Hepatocyte (in vitro differentiated cells): ENCODE results near the gene MRPL9. TPM values are rescaled to one million over a fixed set of nuclear protein-coding genes. Genes with fewer than 3 reads are reported as not detected.

Experiments
- DNase-seq: peaks from one replicate; pipeline ENCODE4 v3.0.0-alpha.2; 2016; ENCODE audit warnings: low spot score
- H2AFZ ChIP-seq: fragments of 200-600 bp; sonication (generic); 2 replicates; pipeline ENCODE4 v1.6.0; 2016; ENCODE audit warnings: antibody characterized with exemption, mild to moderate bottlenecking
- H3K27ac ChIP-seq: fragments of 200-600 bp; sonication (generic); 2 replicates; pipeline ENCODE4 v1.5.1; 2016; ENCODE audit warnings: mild to moderate bottlenecking
- H3K27me3 ChIP-seq: fragments of 200-600 bp; sonication (generic); 2 replicates; pipeline ENCODE4 v1.6.1; 2016
- H3K36me3 ChIP-seq: fragments of 200-600 bp; sonication (generic); replicated peaks from 2 replicates; pipeline ENCODE4 v1.5.1; 2016; ENCODE audit warnings: low read depth; ENCODE audit not compliant: insufficient read depth
- H3K4me1 ChIP-seq: fragments of 200-600 bp; sonication (generic); 2 replicates; pipeline ENCODE4 v1.5.1; 2016; ENCODE audit warnings: mild to moderate bottlenecking, moderate library complexity; ENCODE audit not compliant: insufficient read depth
- H3K4me2 ChIP-seq: fragments of 200-600 bp; sonication (generic); 2 replicates; pipeline ENCODE4 v1.6.0; 2016
- H3K4me3 ChIP-seq: fragments of 200-600 bp; sonication (generic); 2 replicates; pipeline ENCODE4 v1.5.1; 2016; ENCODE audit warnings: mild to moderate bottlenecking
- H3K79me2 ChIP-seq: fragments of 200-600 bp; sonication (generic); 2 replicates; pipeline ENCODE4 v1.6.0; 2017; ENCODE audit warnings: mild to moderate bottlenecking
- H3K9me2 ChIP-seq: fragments of 200-600 bp; sonication (generic); replicated peaks from 2 replicates; pipeline ENCODE4 v1.6.0; 2017; ENCODE audit warnings: mild to moderate bottlenecking; ENCODE audit not compliant: insufficient read depth
- H3K9me3 ChIP-seq: fragments of 200-600 bp; sonication (generic); 2 replicates; pipeline ENCODE4 v1.5.1; 2016; ENCODE audit warnings: low read depth, mild to moderate bottlenecking
- H4K20me1 ChIP-seq: fragments of 200-600 bp; sonication (generic); 2 replicates; pipeline ENCODE4 v1.6.0; 2016; ENCODE audit warnings: mild to moderate bottlenecking; ENCODE audit not compliant: insufficient read depth, poor library complexity, severe bottlenecking
- CTCF ChIP-seq: fragments of 200-600 bp; sonication (generic); IDR thresholded peaks from 2 replicates; pipeline ENCODE4 v1.5.1; 2016; ENCODE audit warnings: antibody characterized with exemption, mild to moderate bottlenecking; ENCODE audit not compliant: poor library complexity
- EZH2 ChIP-seq: fragments of 200-600 bp; sonication (generic); IDR thresholded peaks from 2 replicates; pipeline ENCODE4 v1.6.1; 2016; ENCODE audit warnings: antibody characterized with exemption, mild to moderate bottlenecking, borderline replicate concordance
- EZH2phosphoT487 ChIP-seq: fragments of 200-600 bp; sonication (generic); IDR thresholded peaks from one replicate; pipeline ENCODE4 v1.6.1; 2018; ENCODE audit warnings: antibody characterized with exemption, mild to moderate bottlenecking, low read depth, moderate library complexity; ENCODE audit not compliant: unreplicated experiment, severe bottlenecking
- WGBS: methylation state at CpG from one replicate; pipeline ENCODE4 v1.1.6; 2016; ENCODE audit warnings: low lambda C conversion rate; ENCODE audit errors: missing lambda C conversion rate; 5-methylcytosine and 5-hydroxymethylcytosine counted together
- polyA plus RNA-seq: library from polyadenylated mRNA; unstranded; fragments of >200 nt; fragmentation: Nextera tagmentation; extraction: Ambion mirVana; gene quantifications from 2 replicates; pipeline ENCODE4 v1.2.1, GENCODE V29; 2016
- small RNA-seq: library from RNA; depleted of rRNA; stranded (forward); fragments of <200 nt; gene quantifications from one replicate; pipeline ENCODE3, GENCODE V24; 2014
- total RNA-seq: library from RNA; depleted of rRNA; stranded (reverse); fragments of >200 nt; gene quantifications from 2 replicates; pipeline ENCODE4 v1.2.3, GENCODE V29; 2014

MRPL9 gene
- total and polyA plus RNA-seq, 2 experiments from 2014 or later, result 50.3 to 72.5 TPM

- Histone ChIP-seq H4K20me1 (no peaks in the 10 kb centered on the region), H3K9me2 (no peaks in the 10 kb centered on the region), H3K4me2 (no peak overlapping the region), H3K4me1 (peaks cover 6% of the 10 kb centered on the region), H2AFZ (no peak overlapping the region), H3K36me3 (no peaks in the 10 kb centered on the region), H3K4me3 (no peak overlapping the region), H3K27me3 (no peaks in the 10 kb centered on the region), H3K9me3 (no peaks in the 10 kb centered on the region), H3K27ac (no peak overlapping the region), H3K79me2 (no peaks in the 10 kb centered on the region)
- WGBS, result 67% methylated on average over 15 of the region's 15 CpGs
- TF ChIP-seq EZH2phosphoT487 (no peak), EZH2 (no peak), CTCF (no peak)
- no peak for DNase-seq
Measured at GRCh38 chr1:151710187-151710840, 53.0 kb downstream of the MRPL9 start.

Small RNAs within 50 kb of the gene (small RNA-seq; reads per million reads assigned to genes)
- not detected for gene RNU6-662P

Other genes with a start within 250 kb of the MRPL9 start
- gene TUFT1, start 223.2 kb downstream of the MRPL9 start, total RNA-seq, result 18.3 and 29.8 TPM in 2 replicates
- gene TUFT1, start 223.2 kb downstream of the MRPL9 start, polyA plus RNA-seq, result 29.2 and 30.1 TPM in 2 replicates
- 35.1 and 38.7 TPM in 2 replicates for gene SNX27, start 151.4 kb downstream of the MRPL9 start, total RNA-seq
- gene SNX27, start 151.4 kb downstream of the MRPL9 start, polyA plus RNA-seq, result 18.2 and 24.0 TPM in 2 replicates
- gene CELF3, start 46.7 kb downstream of the MRPL9 start, total RNA-seq, result 1.2 and 2.1 TPM in 2 replicates
- 0.85 and 1.1 TPM in 2 replicates for gene CELF3, start 46.7 kb downstream of the MRPL9 start, polyA plus RNA-seq
- 7.9 TPM in 1 of 2 replicates, not detected in the other for gene RIIAD1, start 42.0 kb downstream of the MRPL9 start, total RNA-seq
- 2.3 TPM in 1 of 2 replicates, not detected in the other for gene RIIAD1, start 42.0 kb downstream of the MRPL9 start, polyA plus RNA-seq
- 3.4 and 3.8 TPM in 2 replicates for gene TDRKH, start 27.0 kb upstream of the MRPL9 start, total RNA-seq
- gene TDRKH, start 27.0 kb upstream of the MRPL9 start, polyA plus RNA-seq, result 1.6 and 1.8 TPM in 2 replicates
- not detected in 2 replicates for gene LINGO4, start 41.9 kb upstream of the MRPL9 start, total RNA-seq
- not detected in 2 replicates for gene LINGO4, start 41.9 kb upstream of the MRPL9 start, polyA plus RNA-seq
- gene RORC, start 68.3 kb upstream of the MRPL9 start, total RNA-seq, result 1.2 and 1.3 TPM in 2 replicates
- 0.60 TPM in 1 of 2 replicates, not detected in the other for gene RORC, start 68.3 kb upstream of the MRPL9 start, polyA plus RNA-seq
- gene C2CD4D, start 76.3 kb upstream of the MRPL9 start, total RNA-seq, result 0.72 TPM in 1 of 2 replicates, not detected in the other
- 0.96 and 1.1 TPM in 2 replicates for gene C2CD4D, start 76.3 kb upstream of the MRPL9 start, polyA plus RNA-seq
- gene THEM5, start 90.2 kb upstream of the MRPL9 start, total RNA-seq, result not detected in 2 replicates
- 0.21 and 0.32 TPM in 2 replicates for gene THEM5, start 90.2 kb upstream of the MRPL9 start, polyA plus RNA-seq
- gene THEM4, start 146.0 kb upstream of the MRPL9 start, total RNA-seq, result 18.6 and 24.8 TPM in 2 replicates
- gene THEM4, start 146.0 kb upstream of the MRPL9 start, polyA plus RNA-seq, result 20.2 and 25.2 TPM in 2 replicates
- 408 and 485 TPM in 2 replicates for gene S100A10, start 230.4 kb upstream of the MRPL9 start, total RNA-seq
- 3,367 and 3,493 TPM in 2 replicates for gene S100A10, start 230.4 kb upstream of the MRPL9 start, polyA plus RNA-seq